ENCODE data around the gene VSTM2L.
"Not testable (repeated sequence)": the region's sequence is repeated elsewhere in the genome, so short reads cannot be mapped to it uniquely, and the experiment has no call there.

Gene VSTM2L

GRCh38 chr20:37939701-37940560 lies 37.0 kb downstream of the VSTM2L start:
- peak; percentile 13 for DNase-seq

GRCh38 chr20:37940858-37941257 lies 37.9 kb downstream of the VSTM2L start:
- DNase-seq, result peak; percentile 6

- peak; percentile 69 for DNase-seq
Observed at GRCh38 chr20:37941332-37941731, 38.4 kb downstream of the VSTM2L start.

- DNase-seq, result no peak
Observed at GRCh38 chr20:37941992-37942391, 39.1 kb downstream of the VSTM2L start.

GRCh38 chr20:37943033-37943432 lies 40.1 kb downstream of the VSTM2L start:
- no peak for DNase-seq

- peak; percentile 41 for DNase-seq
Observed at GRCh38 chr20:37943501-37944455, 40.9 kb downstream of the VSTM2L start.

GRCh38 chr20:37944456-37944981 lies 41.6 kb downstream of the VSTM2L start:
- no peak for DNase-seq

GRCh38 chr20:37945091-37945547 lies 42.2 kb downstream of the VSTM2L start:
- DNase-seq, result no peak

- no peak for DNase-seq
Observed at GRCh38 chr20:37946946-37947345, 44.0 kb downstream of the VSTM2L start.

- no peak for DNase-seq
Observed at GRCh38 chr20:37947943-37948342, 45.0 kb downstream of the VSTM2L start.

GRCh38 chr20:37948956-37949355 lies 46.0 kb downstream of the VSTM2L start:
- no peak for DNase-seq

GRCh38 chr20:37954190-37954589 lies 51.3 kb downstream of the VSTM2L start:
- no peak for DNase-seq

- DNase-seq, result no peak
Observed at GRCh38 chr20:37954626-37955025, 51.7 kb downstream of the VSTM2L start.

- no peak for DNase-seq
Observed at GRCh38 chr20:37955511-37955910, 52.6 kb downstream of the VSTM2L start.

- no peak for DNase-seq
Observed at GRCh38 chr20:37956107-37956585, 53.2 kb downstream of the VSTM2L start.

GRCh38 chr20:37958856-37959520 lies 56.1 kb downstream of the VSTM2L start:
- DNase-seq, result no peak

GRCh38 chr20:37961066-37961465 lies 58.1 kb downstream of the VSTM2L start:
- DNase-seq, result no peak

GRCh38 chr20:37963483-37963882 lies 60.6 kb downstream of the VSTM2L start:
- DNase-seq, result not testable (repeated sequence)

- DNase-seq, result no peak
Observed at GRCh38 chr20:37968841-37969401, 66.0 kb downstream of the VSTM2L start.

- no peak for DNase-seq
Observed at GRCh38 chr20:37969949-37970855, 67.3 kb downstream of the VSTM2L start.

GRCh38 chr20:37970856-37971245 lies 67.9 kb downstream of the VSTM2L start:
- no peak for DNase-seq
